22Rv1 (cell line): Measurements from ENCODE around the gene RSAD2.

ENCODE experiments used
- CTCF ChIP-seq: fragments of 450-650 bp; IDR thresholded peaks from 2 replicates; pipeline ENCODE4 v1.5.1; 2017; ENCODE audit warnings: mild to moderate bottlenecking
- ZFX ChIP-seq: fragments of 450-650 bp; IDR thresholded peaks from 2 replicates; pipeline ENCODE4 v1.6.1; 2017; ENCODE audit warnings: antibody characterized with exemption, borderline replicate concordance

- no peak for TF ChIP-seq CTCF
- TF ChIP-seq ZFX = no peak
These were observed 69.1 kb downstream of the RSAD2 start for GRCh38 chr2:6946722-6947121.
